Measurements from ENCODE around the gene NLRC3. TPM values are rescaled to one million over a fixed set of nuclear protein-coding genes. Genes with fewer than 3 reads are reported as not detected.

The NLRC3 gene
- total and polyA plus RNA-seq, 2 donors (not counting 1 experiment from before 2014, with no cell fraction given), result 28.8 to 35.7 TPM

GRCh38 chr16:3564130-3564888, 12.9 kb downstream of the NLRC3 start:
- ChIA-PET POLR2A (no interaction called here), CTCF (no interaction called here)
- Histone ChIP-seq H3K4me3 (ENCODE audit: control extremely low read depth in 1 of 5, extremely low read depth in 1 of 5, insufficient read depth in 1 of 5, low read depth in 2 of 5, low read length in 4 of 5) (no peak overlapping the region), H3K36me3 (replicated peaks in 1 of 2; ENCODE audit: control extremely low read depth in 1 of 2, control insufficient read depth in 1 of 2, extremely low read depth in 1 of 2, insufficient read depth in 2 of 2, low read length in 1 of 2) (peaks cover 0 to 57% of the 10 kb centered on the region in 2 experiments), H3K79me2 (ENCODE audit: control insufficient read depth, insufficient read depth, low read length) (peaks cover 18% of the 10 kb centered on the region), H3K9ac (ENCODE audit: low read length) (no peak overlapping the region), H4K20me1 (ENCODE audit: control insufficient read depth, insufficient read depth, low read length, poor library complexity, severe bottlenecking) (peaks cover 5% of the 10 kb centered on the region), H3K4me2 (replicated peaks; ENCODE audit: low read depth, low read length, poor library complexity, severe bottlenecking) (no peak overlapping the region), H3K9me3 (ENCODE audit: control extremely low read depth in 1 of 3, control insufficient read depth in 2 of 3, insufficient read depth in 1 of 3, low read length in 2 of 3) (no peaks in the 10 kb centered on the region), H2AFZ (ENCODE audit: insufficient read depth, low read depth, low read length, poor library complexity, severe bottlenecking) (no peak overlapping the region), H3K27me3 (replicated peaks in 1 of 4; ENCODE audit: control extremely low read depth in 1 of 4, control insufficient read depth in 3 of 4, insufficient read depth in 4 of 4, low read length in 3 of 4) (no peaks in the 10 kb centered on the region), H3K4me1 (ENCODE audit: control insufficient read depth in 2 of 2, insufficient read depth in 2 of 2, low read length in 2 of 2) (no peaks in the 10 kb centered on the region), H3K27ac (ENCODE audit: low read length in 2 of 2) (no peak overlapping the region)
- intact Hi-C loops (cut with micrococcal nuclease), result no loop called here
- no peak for DNase-seq
- WGBS (ENCODE audit: insufficient coverage), result 96% methylated on average over 39 of the region's 43 CpGs
- H3K4me3 Mint-ChIP-seq, result no peak overlapping the region
- TF ChIP-seq CTCF (IDR thresholded peaks at IDR 0.05) (no peak), EZH2 (IDR thresholded peaks at IDR 0.05; ENCODE audit: borderline replicate concordance, insufficient read depth, low read depth, low read length, poor library complexity, severe bottlenecking) (no peak)
- no peaks in the 10 kb centered on the region for H3K4me1 Mint-ChIP-seq
- no peaks in the 10 kb centered on the region for H3K27me3 Mint-ChIP-seq
- no peaks in the 10 kb centered on the region for H3K9me3 Mint-ChIP-seq (ENCODE audit: insufficient read depth)
- no peak for ATAC-seq (ENCODE audit: low read depth)
- no peak overlapping the region for H3K27ac Mint-ChIP-seq

- ChIA-PET CTCF (no interaction called here), POLR2A (interaction anchor here (0.5 kb wide), 1 partner anchor 75 kb away, joined by 3 read pairs; no protein-coding TSS in a partner anchor)
- peaks cover 0 to 69% of the 10 kb centered on the region in 2 experiments for H3K36me3 ChIP-seq (replicated peaks in 1 of 2; ENCODE audit: control extremely low read depth in 1 of 2, control insufficient read depth in 1 of 2, extremely low read depth in 1 of 2, insufficient read depth in 2 of 2, low read length in 1 of 2)
- H2AFZ ChIP-seq (ENCODE audit: insufficient read depth, low read depth, low read length, poor library complexity, severe bottlenecking), result no peak overlapping the region
- DNase-seq, result no peak
- H3K27ac ChIP-seq (ENCODE audit: low read length in 2 of 2), result no peak overlapping the region
- Mint-ChIP-seq H3K27me3 (no peaks in the 10 kb centered on the region), H3K27ac (no peak overlapping the region), H3K9me3 (ENCODE audit: insufficient read depth) (no peaks in the 10 kb centered on the region), H3K4me1 (no peaks in the 10 kb centered on the region), H3K4me3 (no peak overlapping the region)
- no peaks in the 10 kb centered on the region for H3K4me1 ChIP-seq (ENCODE audit: control insufficient read depth in 2 of 2, insufficient read depth in 2 of 2, low read length in 2 of 2)
- H3K4me2 ChIP-seq (replicated peaks; ENCODE audit: low read depth, low read length, poor library complexity, severe bottlenecking), result no peak overlapping the region
- no peaks in the 10 kb centered on the region for H3K9me3 ChIP-seq (ENCODE audit: control extremely low read depth in 1 of 3, control insufficient read depth in 2 of 3, insufficient read depth in 1 of 3, low read length in 2 of 3)
- intact Hi-C loops (cut with micrococcal nuclease), result no loop called here
- no peak for ATAC-seq (ENCODE audit: low read depth)
- H3K4me3 ChIP-seq (ENCODE audit: control extremely low read depth in 1 of 5, extremely low read depth in 1 of 5, insufficient read depth in 1 of 5, low read depth in 2 of 5, low read length in 4 of 5), result no peak overlapping the region
- H3K9ac ChIP-seq (ENCODE audit: low read length), result no peak overlapping the region
- H4K20me1 ChIP-seq (ENCODE audit: control insufficient read depth, insufficient read depth, low read length, poor library complexity, severe bottlenecking), result peaks cover 5% of the 10 kb centered on the region
- TF ChIP-seq EZH2 (IDR thresholded peaks at IDR 0.05; ENCODE audit: borderline replicate concordance, insufficient read depth, low read depth, low read length, poor library complexity, severe bottlenecking) (no peak), CTCF (IDR thresholded peaks at IDR 0.05) (no peak)
- H3K79me2 ChIP-seq (ENCODE audit: control insufficient read depth, insufficient read depth, low read length), result peaks cover 13% of the 10 kb centered on the region
- 99% methylated on average over 28 of the region's 29 CpGs for WGBS (ENCODE audit: insufficient coverage)
- no peaks in the 10 kb centered on the region for H3K27me3 ChIP-seq (replicated peaks in 1 of 4; ENCODE audit: control extremely low read depth in 1 of 4, control insufficient read depth in 3 of 4, insufficient read depth in 4 of 4, low read length in 3 of 4)
These were observed 14.2 kb downstream of the NLRC3 start for GRCh38 chr16:3562914-3563480.
